ENCODE results near the gene IQSEC1. TPM values are rescaled to one million over a fixed set of nuclear protein-coding genes. Genes with fewer than 3 reads are reported as not detected.
A peak's percentile ranks its signal among the peaks of the same experiment; 100 is the strongest.

Gene IQSEC1
- total RNA-seq, 3 donors from 2014 or later: 17.1 to 24.8 (median 19.4) TPM

- ATAC-seq: no peak
- no peaks in the 10 kb centered on the region for H3K9me3 Mint-ChIP-seq
- H3K4me3 Mint-ChIP-seq: no peak overlapping the region
- no peaks in the 10 kb centered on the region for H3K36me3 Mint-ChIP-seq (ENCODE audit: insufficient read depth)
- H3K4me1 Mint-ChIP-seq (ENCODE audit: low read depth): peaks cover 12% of the 10 kb centered on the region
- no peaks in the 10 kb centered on the region for H3K27me3 Mint-ChIP-seq (ENCODE audit: low read depth)
- no peak for DNase-seq
Observed at GRCh38 chr3:13083254-13083653, 10.0 kb upstream of the IQSEC1 start.

- H3K9me3 Mint-ChIP-seq: no peaks in the 10 kb centered on the region
- H3K4me3 Mint-ChIP-seq: no peak overlapping the region
Observed at GRCh38 chr3:13082677-13083076, 9.4 kb upstream of the IQSEC1 start.

GRCh38 chr3:13081603-13082360 is 8.6 kb upstream of the IQSEC1 start:
- Mint-ChIP-seq H3K4me1 (ENCODE audit: low read depth) (peaks cover 12% of the 10 kb centered on the region), H3K4me3 (no peak overlapping the region), H3K27me3 (ENCODE audit: low read depth) (no peaks in the 10 kb centered on the region), H3K36me3 (ENCODE audit: insufficient read depth) (no peaks in the 10 kb centered on the region), H3K9me3 (no peaks in the 10 kb centered on the region)
- ATAC-seq: no peak
- DNase-seq: no peak

More at GRCh38 chr3:13082677-13083076, 9.4 kb upstream of the IQSEC1 start:
- Mint-ChIP-seq H3K36me3 (ENCODE audit: insufficient read depth) (no peaks in the 10 kb centered on the region), H3K4me1 (ENCODE audit: low read depth) (peaks cover 15% of the 10 kb centered on the region), H3K27me3 (ENCODE audit: low read depth) (no peaks in the 10 kb centered on the region)
- ATAC-seq (no peak), DNase-seq (no peak)

GRCh38 chr3:13080591-13080990 is 7.4 kb upstream of the IQSEC1 start:
- Mint-ChIP-seq H3K36me3 (ENCODE audit: insufficient read depth) (no peaks in the 10 kb centered on the region), H3K4me1 (ENCODE audit: low read depth) (peaks cover 9% of the 10 kb centered on the region), H3K4me3 (no peak overlapping the region), H3K27me3 (ENCODE audit: low read depth) (peaks cover 1% of the 10 kb centered on the region), H3K9me3 (no peaks in the 10 kb centered on the region)
- DNase-seq (no peak), ATAC-seq (no peak)

- no peak for DNase-seq
- no peak overlapping the region for H3K4me3 Mint-ChIP-seq
- no peak for ATAC-seq
- H3K27me3 Mint-ChIP-seq (ENCODE audit: low read depth): peaks cover 6% of the 10 kb centered on the region
- H3K9me3 Mint-ChIP-seq: no peaks in the 10 kb centered on the region
- no peaks in the 10 kb centered on the region for H3K36me3 Mint-ChIP-seq (ENCODE audit: insufficient read depth)
- peaks cover 9% of the 10 kb centered on the region for H3K4me1 Mint-ChIP-seq (ENCODE audit: low read depth)
Observed at GRCh38 chr3:13080026-13080425, 6.8 kb upstream of the IQSEC1 start.

- ATAC-seq (no peak), DNase-seq (no peak)
- H3K4me1 Mint-ChIP-seq (ENCODE audit: low read depth): peaks cover 9% of the 10 kb centered on the region
- H3K27me3 Mint-ChIP-seq (ENCODE audit: low read depth): peaks cover 11% of the 10 kb centered on the region
- no peaks in the 10 kb centered on the region for H3K36me3 Mint-ChIP-seq (ENCODE audit: insufficient read depth)
- H3K4me3 Mint-ChIP-seq: no peak overlapping the region
- H3K9me3 Mint-ChIP-seq: no peaks in the 10 kb centered on the region
Observed at GRCh38 chr3:13079510-13079909, 6.3 kb upstream of the IQSEC1 start.

- H3K27me3 Mint-ChIP-seq (ENCODE audit: low read depth): peaks cover 16% of the 10 kb centered on the region
- H3K4me1 Mint-ChIP-seq (ENCODE audit: low read depth): peaks cover 9% of the 10 kb centered on the region
- H3K4me3 Mint-ChIP-seq: no peak overlapping the region
- H3K9me3 Mint-ChIP-seq: no peaks in the 10 kb centered on the region
- ATAC-seq (no peak), DNase-seq (no peak)
- no peaks in the 10 kb centered on the region for H3K36me3 Mint-ChIP-seq (ENCODE audit: insufficient read depth)
Observed at GRCh38 chr3:13079051-13079450, 5.8 kb upstream of the IQSEC1 start.

GRCh38 chr3:13078163-13078905 is 5.1 kb upstream of the IQSEC1 start:
- Mint-ChIP-seq H3K36me3 (ENCODE audit: insufficient read depth) (no peaks in the 10 kb centered on the region), H3K9me3 (no peaks in the 10 kb centered on the region), H3K4me1 (ENCODE audit: low read depth) (peaks cover 13% of the 10 kb centered on the region), H3K4me3 (no peak overlapping the region), H3K27me3 (ENCODE audit: low read depth) (peaks cover 21% of the 10 kb centered on the region)
- DNase-seq (no peak), ATAC-seq (no peak)

GRCh38 chr3:13077431-13078162 is 4.4 kb upstream of the IQSEC1 start:
- H3K27me3 Mint-ChIP-seq (ENCODE audit: low read depth): peaks cover 24% of the 10 kb centered on the region
- H3K4me1 Mint-ChIP-seq (ENCODE audit: low read depth): peaks cover 16% of the 10 kb centered on the region
- no peak for ATAC-seq
- no peak overlapping the region for H3K4me3 Mint-ChIP-seq
- no peaks in the 10 kb centered on the region for H3K9me3 Mint-ChIP-seq
- H3K36me3 Mint-ChIP-seq (ENCODE audit: insufficient read depth): no peaks in the 10 kb centered on the region
- no peak for DNase-seq

GRCh38 chr3:13075986-13076654 is 2.9 kb upstream of the IQSEC1 start:
- H3K36me3 Mint-ChIP-seq (ENCODE audit: insufficient read depth): no peaks in the 10 kb centered on the region
- H3K9me3 Mint-ChIP-seq: no peaks in the 10 kb centered on the region
- H3K4me1 Mint-ChIP-seq (ENCODE audit: low read depth): peaks cover 16% of the 10 kb centered on the region
- DNase-seq (no peak), ATAC-seq (no peak)
- H3K4me3 Mint-ChIP-seq: no peak overlapping the region
- peaks cover 24% of the 10 kb centered on the region for H3K27me3 Mint-ChIP-seq (ENCODE audit: low read depth)

GRCh38 chr3:13075318-13075717 is 2.1 kb upstream of the IQSEC1 start:
- Mint-ChIP-seq H3K4me3 (no peak overlapping the region), H3K36me3 (ENCODE audit: insufficient read depth) (no peaks in the 10 kb centered on the region), H3K4me1 (ENCODE audit: low read depth) (peaks cover 21% of the 10 kb centered on the region), H3K27me3 (ENCODE audit: low read depth) (peaks cover 24% of the 10 kb centered on the region), H3K9me3 (no peaks in the 10 kb centered on the region)
- DNase-seq: no peak
- no peak for ATAC-seq

- Mint-ChIP-seq H3K9me3 (no peaks in the 10 kb centered on the region), H3K4me3 (peak overlapping the region; percentile 65), H3K36me3 (ENCODE audit: insufficient read depth) (no peaks in the 10 kb centered on the region), H3K4me1 (ENCODE audit: low read depth) (peaks cover 34% of the 10 kb centered on the region), H3K27me3 (ENCODE audit: low read depth) (peaks cover 24% of the 10 kb centered on the region)
- DNase-seq: no peak
- no peak for ATAC-seq
Observed at GRCh38 chr3:13074006-13074375, 762 bp upstream of the IQSEC1 start.

- DNase-seq (no peak), ATAC-seq (peak in 1 of 2 donors; percentile 59)
- H3K9me3 Mint-ChIP-seq: no peaks in the 10 kb centered on the region
- H3K4me3 Mint-ChIP-seq: peak overlapping the region; percentile 77
- H3K27me3 Mint-ChIP-seq (ENCODE audit: low read depth): peaks cover 24% of the 10 kb centered on the region
- H3K36me3 Mint-ChIP-seq (ENCODE audit: insufficient read depth): no peaks in the 10 kb centered on the region
- peaks cover 36% of the 10 kb centered on the region for H3K4me1 Mint-ChIP-seq (ENCODE audit: low read depth)
Observed at GRCh38 chr3:13072600-13073325, 466 bp downstream of the IQSEC1 start.

- Mint-ChIP-seq H3K4me1 (ENCODE audit: low read depth) (peaks cover 35% of the 10 kb centered on the region), H3K36me3 (ENCODE audit: insufficient read depth) (no peaks in the 10 kb centered on the region), H3K27me3 (ENCODE audit: low read depth) (peaks cover 24% of the 10 kb centered on the region), H3K9me3 (no peaks in the 10 kb centered on the region), H3K4me3 (peak overlapping the region; percentile 77)
- DNase-seq (no peak), ATAC-seq (no peak)
Observed at GRCh38 chr3:13072239-13072599, 1.0 kb downstream of the IQSEC1 start.
